ENCODE measurements around the gene LNPK.
A peak's percentile ranks its signal among the peaks of the same experiment; 100 is the strongest.

Gene LNPK

DNA sequence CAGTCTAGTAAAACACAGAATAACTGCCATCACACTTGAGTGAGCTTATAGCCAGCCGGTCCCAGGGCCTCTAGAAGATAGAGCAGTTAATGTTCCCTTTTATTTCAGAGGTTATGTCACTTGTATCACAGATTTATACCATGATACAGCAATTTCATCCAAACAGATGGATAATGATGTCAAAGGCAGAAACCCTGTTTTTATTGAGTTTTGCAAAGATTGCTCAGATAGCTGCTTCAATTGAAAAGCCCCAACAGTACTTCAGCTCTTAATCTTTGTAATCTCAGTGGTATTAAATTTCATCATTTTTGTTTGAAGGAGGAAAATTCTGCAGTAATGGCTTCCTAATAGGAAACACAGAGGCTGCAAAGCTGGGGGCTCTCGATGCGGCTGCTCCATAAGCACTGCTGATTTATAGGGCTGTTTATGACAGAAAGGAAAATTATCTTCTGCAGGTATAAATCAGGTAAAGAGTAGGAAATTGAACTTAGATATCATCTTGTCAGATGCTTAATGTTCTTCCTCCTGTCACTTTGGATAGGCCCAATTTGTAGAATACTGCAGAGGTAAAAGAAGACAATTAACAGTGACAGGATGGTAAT, 112.3 kb downstream of the LNPK start:
- Histone ChIP-seq H3K36me3 (ENCODE audit: control insufficient read depth in 4 of 4, insufficient read depth in 4 of 4, low read length in 3 of 4) (no peaks in the 10 kb centered on the region), H3K4me1 (ENCODE audit: control extremely low read depth in 1 of 4, control insufficient read depth in 4 of 4, insufficient read depth in 4 of 4, low read length in 3 of 4) (peaks cover 0 to 4% (median 0%) of the 10 kb centered on the region in 4 experiments), H3K27ac (ENCODE audit: insufficient read depth in 1 of 2, low read depth in 1 of 2, low read length in 2 of 2, poor library complexity in 1 of 2, severe bottlenecking in 2 of 2) (no peak overlapping the region), H3K9me3 (ENCODE audit: control extremely low read depth in 1 of 5, control insufficient read depth in 4 of 5, insufficient read depth in 2 of 5, low read depth in 1 of 5, low read length in 4 of 5) (no peaks in the 10 kb centered on the region), H3K27me3 (replicated peaks in 2 of 5; ENCODE audit: control insufficient read depth in 4 of 5, insufficient read depth in 5 of 5, low read length in 4 of 5) (peaks cover 0 to 2% (median 0%) of the 10 kb centered on the region in 5 experiments), H3K4me3 (ENCODE audit: control insufficient read depth in 1 of 7, extremely low read depth in 1 of 7, insufficient read depth in 4 of 7, low read depth in 2 of 7, low read length in 6 of 7) (no peak overlapping the region)
- CTCF ChIA-PET: no interaction called here
- 67% methylated on average over 3 of the region's 3 CpGs for whole genome bisulfite sequencing (ENCODE audit: insufficient coverage)
- POLR2A ChIA-PET: no interaction called here
- peak in 1 of 3 donors; percentile 11 for DNase-seq

DNA sequence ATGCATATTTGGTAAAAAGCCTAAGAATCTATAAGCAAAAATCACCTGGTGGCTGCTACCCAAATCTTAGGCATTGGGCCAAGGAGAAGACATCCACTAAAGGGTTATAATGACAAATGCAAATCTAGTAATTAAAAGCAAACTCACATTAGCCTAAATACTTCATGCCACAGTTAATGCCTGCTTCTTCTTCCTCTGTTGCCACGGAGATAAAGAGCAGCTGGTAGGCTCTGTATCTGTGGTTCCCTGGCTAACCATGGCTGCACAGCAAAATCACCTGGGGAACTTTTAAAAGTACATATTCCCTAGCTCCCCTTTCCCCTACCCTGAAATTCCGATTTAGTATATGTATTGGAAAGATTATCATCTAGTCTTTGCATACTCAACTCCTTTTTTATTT, 114.3 kb downstream of the LNPK start:
- peaks cover 0 to 10% (median 0%) of the 10 kb centered on the region in 5 experiments for H3K27me3 ChIP-seq (replicated peaks in 2 of 5; ENCODE audit: control insufficient read depth in 4 of 5, insufficient read depth in 5 of 5, low read length in 4 of 5)
- 75% methylated on average over 1 of the region's 2 CpGs for WGBS (ENCODE audit: insufficient coverage)
- H3K36me3 ChIP-seq (ENCODE audit: control insufficient read depth in 4 of 4, insufficient read depth in 4 of 4, low read length in 3 of 4): no peaks in the 10 kb centered on the region
- ChIA-PET POLR2A (no interaction called here), CTCF (no interaction called here)
- H3K27ac ChIP-seq (ENCODE audit: insufficient read depth in 1 of 2, low read depth in 1 of 2, low read length in 2 of 2, poor library complexity in 1 of 2, severe bottlenecking in 2 of 2): no peak overlapping the region
- peaks cover 0 to 4% (median 0%) of the 10 kb centered on the region in 4 experiments for H3K4me1 ChIP-seq (ENCODE audit: control extremely low read depth in 1 of 4, control insufficient read depth in 4 of 4, insufficient read depth in 4 of 4, low read length in 3 of 4)
- H3K4me3 ChIP-seq (ENCODE audit: control insufficient read depth in 1 of 7, extremely low read depth in 1 of 7, insufficient read depth in 4 of 7, low read depth in 2 of 7, low read length in 6 of 7): no peak overlapping the region
- no peaks in the 10 kb centered on the region for H3K9me3 ChIP-seq (ENCODE audit: control extremely low read depth in 1 of 5, control insufficient read depth in 4 of 5, insufficient read depth in 2 of 5, low read depth in 1 of 5, low read length in 4 of 5)
- no peak for DNase-seq

DNA sequence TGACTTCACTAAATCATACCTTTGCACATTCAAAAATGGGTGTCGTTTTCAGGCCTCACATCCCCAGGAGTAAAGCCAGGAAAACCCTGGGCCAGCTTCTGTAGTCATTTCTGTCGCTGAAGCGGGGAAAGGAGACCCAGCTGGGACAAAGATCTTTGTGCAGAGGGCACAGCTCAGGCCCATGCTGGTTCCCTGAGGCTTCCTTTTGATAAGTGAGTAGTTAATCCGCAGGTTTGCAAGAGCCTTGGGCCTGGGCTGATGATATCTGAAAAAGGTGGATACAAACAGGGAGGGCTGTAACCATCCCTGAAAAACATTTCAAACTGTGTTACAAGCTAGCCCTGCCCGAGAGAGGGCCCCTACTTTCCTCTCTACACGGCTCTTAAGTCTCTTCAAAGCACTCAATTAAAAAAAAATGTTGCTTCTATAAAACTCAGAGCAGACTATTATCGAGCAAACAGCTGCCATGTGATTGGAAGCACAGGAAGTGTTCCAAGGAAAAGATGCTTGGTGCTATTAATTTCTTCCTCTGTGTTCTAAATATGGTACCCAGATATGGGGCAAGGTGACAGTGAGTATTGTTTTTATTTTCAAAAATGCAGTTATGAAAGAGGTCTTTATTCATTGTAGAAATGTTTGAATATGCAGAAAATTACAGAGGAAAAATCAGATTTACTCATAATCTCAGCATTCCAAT, 117.2 kb downstream of the LNPK start:
- POLR2A ChIA-PET: interaction anchor here (0.7 kb wide), 1 partner anchor 174 kb away, joined by 3 read pairs; no protein-coding TSS in a partner anchor
- H3K4me3 ChIP-seq (ENCODE audit: control insufficient read depth in 1 of 7, extremely low read depth in 1 of 7, insufficient read depth in 4 of 7, low read depth in 2 of 7, low read length in 6 of 7): no peak overlapping the region
- H3K27me3 ChIP-seq (replicated peaks in 2 of 5; ENCODE audit: control insufficient read depth in 4 of 5, insufficient read depth in 5 of 5, low read length in 4 of 5): peaks cover 0 to 10% (median 0%) of the 10 kb centered on the region in 5 experiments
- DNase-seq: no peak
- H3K36me3 ChIP-seq (ENCODE audit: control insufficient read depth in 4 of 4, insufficient read depth in 4 of 4, low read length in 3 of 4): no peaks in the 10 kb centered on the region
- CTCF ChIA-PET: no interaction called here
- no peak overlapping the region for H3K27ac ChIP-seq (ENCODE audit: insufficient read depth in 1 of 2, low read depth in 1 of 2, low read length in 2 of 2, poor library complexity in 1 of 2, severe bottlenecking in 2 of 2)
- 93% methylated on average over 6 of the region's 7 CpGs for WGBS (ENCODE audit: insufficient coverage)
- no peaks in the 10 kb centered on the region for H3K9me3 ChIP-seq (ENCODE audit: control extremely low read depth in 1 of 5, control insufficient read depth in 4 of 5, insufficient read depth in 2 of 5, low read depth in 1 of 5, low read length in 4 of 5)
- no peaks in the 10 kb centered on the region for H3K4me1 ChIP-seq (ENCODE audit: control extremely low read depth in 1 of 4, control insufficient read depth in 4 of 4, insufficient read depth in 4 of 4, low read length in 3 of 4)

DNA sequence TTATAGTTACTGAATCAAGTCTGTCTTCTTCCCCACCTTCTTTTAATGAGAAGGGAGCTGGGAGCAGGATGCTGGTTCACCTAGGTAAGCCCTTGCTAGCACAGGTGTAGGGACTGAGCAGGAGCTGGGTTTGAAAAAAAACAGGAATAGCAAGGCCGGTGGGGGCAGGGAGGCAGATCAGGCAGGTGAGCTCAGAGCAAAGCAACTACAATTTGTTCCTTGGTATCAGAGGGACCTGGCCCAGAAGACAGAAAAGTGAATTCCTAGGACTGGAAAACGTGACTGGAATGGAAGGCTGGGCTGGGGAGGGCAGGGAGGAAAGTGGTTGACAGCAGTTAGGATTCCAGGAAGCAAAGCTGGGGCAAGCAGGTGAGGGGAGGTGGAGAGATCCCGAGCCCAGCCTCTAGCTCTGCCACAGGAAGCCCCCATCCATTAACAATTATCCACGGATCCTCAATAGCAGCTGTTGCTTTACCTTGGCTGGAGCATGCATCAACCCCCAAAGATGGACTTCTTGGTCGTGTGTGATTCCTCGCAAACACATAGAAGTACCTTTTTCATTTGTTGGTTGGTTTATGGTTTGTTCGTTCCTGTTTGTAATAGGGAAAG, 118.4 kb downstream of the LNPK start:
- Histone ChIP-seq H3K4me1 (ENCODE audit: control extremely low read depth in 1 of 4, control insufficient read depth in 4 of 4, insufficient read depth in 4 of 4, low read length in 3 of 4) (no peaks in the 10 kb centered on the region), H3K4me3 (ENCODE audit: control insufficient read depth in 1 of 7, extremely low read depth in 1 of 7, insufficient read depth in 4 of 7, low read depth in 2 of 7, low read length in 6 of 7) (no peak overlapping the region), H3K9me3 (ENCODE audit: control extremely low read depth in 1 of 5, control insufficient read depth in 4 of 5, insufficient read depth in 2 of 5, low read depth in 1 of 5, low read length in 4 of 5) (no peaks in the 10 kb centered on the region), H3K27me3 (replicated peaks in 2 of 5; ENCODE audit: control insufficient read depth in 4 of 5, insufficient read depth in 5 of 5, low read length in 4 of 5) (peaks cover 0 to 10% (median 0%) of the 10 kb centered on the region in 5 experiments), H3K27ac (ENCODE audit: insufficient read depth in 1 of 2, low read depth in 1 of 2, low read length in 2 of 2, poor library complexity in 1 of 2, severe bottlenecking in 2 of 2) (no peak overlapping the region), H3K36me3 (ENCODE audit: control insufficient read depth in 4 of 4, insufficient read depth in 4 of 4, low read length in 3 of 4) (no peaks in the 10 kb centered on the region)
- 91% methylated on average over 6 of the region's 7 CpGs for WGBS (ENCODE audit: insufficient coverage)
- DNase-seq: no peak
- CTCF ChIA-PET: interaction anchor here (0.6 kb wide), 1 partner anchor 1261 kb away, joined by 3 read pairs; no protein-coding TSS in a partner anchor
- POLR2A ChIA-PET: no interaction called here

DNA sequence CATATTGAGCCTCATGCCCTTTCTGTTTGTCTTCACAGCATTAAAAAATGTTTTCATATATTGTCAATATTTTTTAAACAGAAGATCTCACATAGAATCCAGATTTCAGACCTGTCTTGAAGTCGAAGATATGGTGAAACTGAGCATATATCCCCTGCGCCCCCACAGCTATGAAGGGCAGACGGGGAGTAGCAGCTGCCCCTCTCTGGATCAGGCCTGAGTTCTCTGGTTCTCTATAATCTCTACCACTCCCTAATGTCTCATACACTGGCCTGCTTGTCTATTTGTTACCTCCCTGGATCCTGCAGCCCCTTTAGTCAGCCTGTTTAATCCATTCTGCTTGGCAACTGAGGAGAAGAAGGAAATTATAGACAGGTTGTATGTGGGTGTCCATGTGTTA, 122.4 kb downstream of the LNPK start:
- H3K4me1 ChIP-seq (ENCODE audit: control extremely low read depth in 1 of 4, control insufficient read depth in 4 of 4, insufficient read depth in 4 of 4, low read length in 3 of 4): no peaks in the 10 kb centered on the region
- WGBS (ENCODE audit: insufficient coverage): 94% methylated on average over 3 of the region's 3 CpGs

DNA sequence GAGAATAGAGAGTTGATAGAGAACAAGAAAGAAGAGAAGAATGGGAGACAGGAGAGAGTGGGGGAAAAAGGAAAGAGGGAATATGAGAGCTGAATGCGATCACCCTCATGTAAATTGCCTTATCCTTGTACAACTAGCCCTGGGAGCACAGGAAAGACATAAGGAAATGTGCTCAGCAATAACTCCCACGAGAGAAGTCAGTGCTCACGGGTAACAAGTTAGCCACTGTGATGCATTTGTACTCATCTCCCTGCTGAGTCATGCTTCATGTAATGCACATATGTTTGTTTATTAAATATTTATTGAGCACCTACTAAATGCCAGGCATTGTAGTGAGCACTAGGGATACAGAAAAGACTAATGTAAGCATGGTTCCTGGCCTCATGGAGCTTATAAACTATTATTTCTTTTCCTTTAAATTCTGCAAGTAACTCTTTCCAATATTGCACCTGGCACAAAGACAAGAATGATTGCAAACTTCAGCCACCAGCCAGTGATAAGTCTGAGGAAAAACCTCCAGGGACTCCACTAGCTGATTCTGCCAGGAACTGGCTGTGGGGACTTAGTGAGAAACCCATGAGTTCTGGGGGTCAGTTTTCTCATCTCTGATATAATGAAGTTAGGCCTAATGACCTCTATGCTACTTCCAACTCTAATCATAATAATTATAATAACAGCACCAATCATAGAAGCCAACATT, 124.1 kb downstream of the LNPK start:
- 100% methylated on average over 1 of the region's 3 CpGs for WGBS (ENCODE audit: insufficient coverage)
- POLR2A ChIA-PET: no interaction called here

More for the DNA sequence above, 122.4 kb downstream of the LNPK start:
- no peak overlapping the region for H3K27ac ChIP-seq (ENCODE audit: insufficient read depth in 1 of 2, low read depth in 1 of 2, low read length in 2 of 2, poor library complexity in 1 of 2, severe bottlenecking in 2 of 2)
- CTCF ChIA-PET: no interaction called here
- H3K27me3 ChIP-seq (replicated peaks in 2 of 5; ENCODE audit: control insufficient read depth in 4 of 5, insufficient read depth in 5 of 5, low read length in 4 of 5): peaks cover 0 to 10% (median 0%) of the 10 kb centered on the region in 5 experiments
- no peak overlapping the region for H3K4me3 ChIP-seq (ENCODE audit: control insufficient read depth in 1 of 7, extremely low read depth in 1 of 7, insufficient read depth in 4 of 7, low read depth in 2 of 7, low read length in 6 of 7)
- POLR2A ChIA-PET: no interaction called here
- H3K9me3 ChIP-seq (ENCODE audit: control extremely low read depth in 1 of 5, control insufficient read depth in 4 of 5, insufficient read depth in 2 of 5, low read depth in 1 of 5, low read length in 4 of 5): no peaks in the 10 kb centered on the region
- no peaks in the 10 kb centered on the region for H3K36me3 ChIP-seq (ENCODE audit: control insufficient read depth in 4 of 4, insufficient read depth in 4 of 4, low read length in 3 of 4)
- DNase-seq: no peak

More for the DNA sequence above, 124.1 kb downstream of the LNPK start:
- Histone ChIP-seq H3K36me3 (ENCODE audit: control insufficient read depth in 4 of 4, insufficient read depth in 4 of 4, low read length in 3 of 4) (no peaks in the 10 kb centered on the region), H3K27ac (ENCODE audit: insufficient read depth in 1 of 2, low read depth in 1 of 2, low read length in 2 of 2, poor library complexity in 1 of 2, severe bottlenecking in 2 of 2) (no peak overlapping the region), H3K4me1 (ENCODE audit: control extremely low read depth in 1 of 4, control insufficient read depth in 4 of 4, insufficient read depth in 4 of 4, low read length in 3 of 4) (no peaks in the 10 kb centered on the region), H3K9me3 (ENCODE audit: control extremely low read depth in 1 of 5, control insufficient read depth in 4 of 5, insufficient read depth in 2 of 5, low read depth in 1 of 5, low read length in 4 of 5) (no peaks in the 10 kb centered on the region), H3K4me3 (ENCODE audit: control insufficient read depth in 1 of 7, extremely low read depth in 1 of 7, insufficient read depth in 4 of 7, low read depth in 2 of 7, low read length in 6 of 7) (no peak overlapping the region), H3K27me3 (replicated peaks in 2 of 5; ENCODE audit: control insufficient read depth in 4 of 5, insufficient read depth in 5 of 5, low read length in 4 of 5) (peaks cover 0 to 2% (median 0%) of the 10 kb centered on the region in 5 experiments)
- CTCF ChIA-PET: no interaction called here
- DNase-seq: no peak
